Panc1 (cell line): ENCODE measurements around the gene TECR.

Source experiments
- CTCF ChIP-seq: fragments of 450-650 bp; IDR thresholded peaks from 2 replicates; pipeline ENCODE4 v1.5.1; 2017; ENCODE audit warnings: mild to moderate bottlenecking
- POLR2AphosphoS5 ChIP-seq: IDR thresholded peaks from 2 replicates; pipeline ENCODE4 v1.6.1; 2012; ENCODE audit warnings: mild to moderate bottlenecking, low read depth, low read length, moderate library complexity
- REST ChIP-seq, 2 experiments: IDR thresholded peaks; 2 replicates each; pipeline ENCODE4 v1.6.1; 2011 to 2012; ENCODE audit warnings: low read depth in 2 of 2, control low read depth in 1 of 2, low read length in 1 of 2, mild to moderate bottlenecking in 1 of 2, moderate library complexity in 1 of 2; ENCODE audit not compliant: insufficient read depth in 1 of 2
- TCF7L2 ChIP-seq: IDR thresholded peaks from 2 replicates; pipeline ENCODE4 v1.6.1; 2011; ENCODE audit warnings: mild to moderate bottlenecking, low read depth, low read length, inconsistent platforms

GRCh38 chr19:14494910-14495671 is 34.3 kb upstream of the TECR start:
- TF ChIP-seq CTCF (no peak), POLR2AphosphoS5 (no peak), REST (IDR thresholded peaks at IDR 0.05; ENCODE audit: insufficient read depth in 1 of 2, low read depth in 2 of 2, low read length in 1 of 2) (no peak), TCF7L2 (no peak)
